HG03097 (cell line): ENCODE results near the gene TYMP.

Source experiments
- ATAC-seq: cut with Tn5 transposase; IDR thresholded peaks from one replicate; pipeline ENCODE4 v1.9.1; 2021; ENCODE audit not compliant: unreplicated experiment, low FRiP score

The TYMP gene

GRCh38 chr22:50563413-50564160 is 33.8 kb upstream of the TYMP start:
- ATAC-seq, result no peak

GRCh38 chr22:50562523-50563412 is 33.0 kb upstream of the TYMP start, which contains the start of gene SYCE3:
Gene SYCE3 (minus strand): TSS chr22:50562919. CDS start chr22:50556405, 6,514 bp downstream.
- ATAC-seq, result peak; percentile 94

- ATAC-seq, result no peak
These were observed 31.9 kb upstream of the TYMP start for GRCh38 chr22:50561401-50562358.

GRCh38 chr22:50560034-50560433 is 30.2 kb upstream of the TYMP start:
- ATAC-seq, result no peak

GRCh38 chr22:50556703-50557102 is 26.9 kb upstream of the TYMP start:
- ATAC-seq, result no peak

- ATAC-seq, result no peak
These were observed 23.5 kb upstream of the TYMP start for GRCh38 chr22:50553310-50553709.

- no peak for ATAC-seq
These were observed 21.4 kb upstream of the TYMP start for GRCh38 chr22:50551160-50551752.

- no peak for ATAC-seq
These were observed 20.6 kb upstream of the TYMP start for GRCh38 chr22:50550395-50550794.

- no peak for ATAC-seq
These were observed 19.3 kb upstream of the TYMP start for GRCh38 chr22:50548921-50549790.

- ATAC-seq, result no peak
These were observed 18.5 kb upstream of the TYMP start for GRCh38 chr22:50548040-50548920.

GRCh38 chr22:50547263-50547985 is 17.6 kb upstream of the TYMP start:
- ATAC-seq, result no peak

GRCh38 chr22:50546326-50547262 is 16.8 kb upstream of the TYMP start:
- ATAC-seq, result no peak

GRCh38 chr22:50545522-50546325 is 15.9 kb upstream of the TYMP start, which contains the start of gene KLHDC7B:
Gene KLHDC7B (plus strand): TSS chr22:50545899. CDS start chr22:50546244, 345 bp downstream.
- no peak for ATAC-seq

GRCh38 chr22:50544746-50545253 is 15.0 kb upstream of the TYMP start:
- no peak for ATAC-seq

GRCh38 chr22:50544078-50544745 is 14.4 kb upstream of the TYMP start:
- no peak for ATAC-seq
